Stimulated activated CD4-positive, alpha-beta T cell treated with anti-CD3 and anti-CD28 coated beads, Interleukin-1b, Interleukin-23, amount 100 ng/mL, for 1 hour (primary cell): ENCODE data around the gene ARHGDIG.

Experiments
- DNase-seq, 2 donors: peaks; one replicate each; pipeline ENCODE4 v3.0.0-alpha.2; 2020; ENCODE audit warnings: low read depth in 2 of 2

Gene ARHGDIG

GRCh38 chr16:280991-281659 is 734 bp downstream of the ARHGDIG start:
- DNase-seq, result no peak

GRCh38 chr16:281660-282255 is 1.4 kb downstream of the ARHGDIG start:
- DNase-seq, result no peak

GRCh38 chr16:282491-282890 is 2.1 kb downstream of the ARHGDIG start:
- DNase-seq, result no peak

GRCh38 chr16:283033-283805 is 2.8 kb downstream of the ARHGDIG start, which contains the start of gene PDIA2:
Gene PDIA2 (plus strand): TSS chr16:283164. CDS start chr16:283170, 6 bp downstream.
- DNase-seq, result no peak

- DNase-seq, result no peak
These were observed 4.1 kb downstream of the ARHGDIG start for GRCh38 chr16:284204-285120.

- DNase-seq, result no peak
These were observed 5.0 kb downstream of the ARHGDIG start for GRCh38 chr16:285146-286055.

GRCh38 chr16:286491-287297 is 6.3 kb downstream of the ARHGDIG start:
- no peak for DNase-seq

GRCh38 chr16:287298-287811 is 7.0 kb downstream of the ARHGDIG start:
- no peak for DNase-seq

- no peak for DNase-seq
These were observed 7.9 kb downstream of the ARHGDIG start for GRCh38 chr16:287981-288920.

GRCh38 chr16:289395-289997 is 9.1 kb downstream of the ARHGDIG start:
- no peak for DNase-seq

- no peak for DNase-seq
These were observed 9.8 kb downstream of the ARHGDIG start for GRCh38 chr16:290015-290680.

- DNase-seq, result no peak
These were observed 10.5 kb downstream of the ARHGDIG start for GRCh38 chr16:290681-291405.

- DNase-seq, result no peak
These were observed 11.1 kb downstream of the ARHGDIG start for GRCh38 chr16:291539-291938.

- DNase-seq, result no peak
These were observed 12.8 kb downstream of the ARHGDIG start for GRCh38 chr16:293043-293775.

GRCh38 chr16:296276-296675 is 15.9 kb downstream of the ARHGDIG start:
- DNase-seq, result no peak
